CD4-positive, alpha-beta T cell treated with Interleukin-17A for 1 hour (primary cell): ENCODE data around the gene RASSF3.

Source experiments
- DNase-seq: peaks from one replicate; pipeline ENCODE4 v3.0.0-alpha.2; 2020

RASSF3 gene

GRCh38 chr12:64736771-64737170, 126.5 kb downstream of the RASSF3 start:
- no peak for DNase-seq

- DNase-seq: peak; percentile 45
Observed at GRCh38 chr12:64737539-64737938, 127.2 kb downstream of the RASSF3 start.

GRCh38 chr12:64739778-64740177, 129.5 kb downstream of the RASSF3 start:
- no peak for DNase-seq

GRCh38 chr12:64740646-64741045, 130.4 kb downstream of the RASSF3 start:
- DNase-seq: no peak

GRCh38 chr12:64742416-64742815, 132.1 kb downstream of the RASSF3 start:
- DNase-seq: no peak

GRCh38 chr12:64743206-64743605, 132.9 kb downstream of the RASSF3 start:
- DNase-seq: no peak

- DNase-seq: no peak
Observed at GRCh38 chr12:64744422-64745258, 134.3 kb downstream of the RASSF3 start.

GRCh38 chr12:64745259-64745807, 135.0 kb downstream of the RASSF3 start:
- no peak for DNase-seq

GRCh38 chr12:64745980-64746379, 135.7 kb downstream of the RASSF3 start:
- no peak for DNase-seq

- no peak for DNase-seq
Observed at GRCh38 chr12:64746663-64747062, 136.4 kb downstream of the RASSF3 start.
